CD14-positive monocyte (primary cell): Measurements from ENCODE around the gene HEY2. TPM values are rescaled to one million over a fixed set of nuclear protein-coding genes. Genes with fewer than 3 reads are reported as not detected.
A peak's percentile ranks its signal among the peaks of the same experiment; 100 is the strongest.

Experiments used
- DNase-seq, 3 donors: peaks; one replicate each; pipeline ENCODE4 v3.0.0-alpha.2; 2011 to 2022
- H2AFZ ChIP-seq: 2 replicates; pipeline ENCODE4 v1.6.0; 2012; ENCODE audit warnings: mild to moderate bottlenecking, low read depth, low read length, inconsistent platforms; ENCODE audit not compliant: insufficient read depth, poor library complexity, severe bottlenecking
- H3K27ac ChIP-seq, 2 donors: 1 replicate in 1 of 2; 2 replicates in 1 of 2; pipeline ENCODE4 v1.5.1; 2012 to 2013; ENCODE audit warnings: low read length in 2 of 2, control low read depth in 1 of 2, inconsistent platforms in 1 of 2, low read depth in 1 of 2, mild to moderate bottlenecking in 1 of 2
- H3K27me3 ChIP-seq, 2 donors: one replicate each; pipeline versions ENCODE4 v1.6.0 to v1.6.1; 2011 to 2013; ENCODE audit warnings: low read length in 2 of 2; ENCODE audit not compliant: control insufficient read depth in 2 of 2, insufficient read depth in 2 of 2
- H3K36me3 ChIP-seq, 2 donors: replicated peaks in 1 of 2; 1 replicate in 1 of 2; 2 replicates in 1 of 2; pipeline versions ENCODE4 v1.5.1 to v1.6.1; 2012 to 2013; ENCODE audit warnings: low read length in 2 of 2, control low read depth in 1 of 2, inconsistent platforms in 1 of 2, mild to moderate bottlenecking in 1 of 2; ENCODE audit not compliant: insufficient read depth in 2 of 2, control insufficient read depth in 1 of 2
- H3K4me1 ChIP-seq, 2 donors: 1 replicate in 1 of 2; 2 replicates in 1 of 2; pipeline versions ENCODE4 v1.5.1 to v1.6.1; 2012 to 2013; ENCODE audit warnings: low read length in 2 of 2, control low read depth in 1 of 2, inconsistent platforms in 1 of 2, mild to moderate bottlenecking in 1 of 2, moderate library complexity in 1 of 2; ENCODE audit not compliant: insufficient read depth in 2 of 2, control insufficient read depth in 1 of 2
- H3K4me2 ChIP-seq: replicated peaks from 2 replicates; pipeline ENCODE3; 2012; ENCODE audit warnings: low read length, moderate library complexity, mild to moderate bottlenecking; ENCODE audit not compliant: poor library complexity, severe bottlenecking; ENCODE audit errors: extremely low read depth
- H3K4me3 ChIP-seq, 3 experiments: fragments of 200-600 bp in 1 of 3; sonication (generic) in 1 of 3; replicated peaks in 1 of 3; 1 replicate in 2 of 3; 2 replicates in 1 of 3; pipeline ENCODE4 v1.5.1; 2011 to 2013; ENCODE audit warnings: low read length in 3 of 3, mild to moderate bottlenecking in 3 of 3, control low read depth in 2 of 3, low read depth in 2 of 3, inconsistent platforms in 1 of 3, moderate library complexity in 1 of 3
- H3K79me2 ChIP-seq: 2 replicates; pipeline ENCODE4 v1.6.0; 2012; ENCODE audit warnings: mild to moderate bottlenecking, control low read depth, inconsistent platforms, low read length, moderate library complexity; ENCODE audit not compliant: insufficient read depth
- H3K9ac ChIP-seq: 2 replicates; pipeline ENCODE4 v1.6.0; 2017; ENCODE audit warnings: low read length, mild to moderate bottlenecking; ENCODE audit not compliant: insufficient read depth, poor library complexity, severe bottlenecking
- H3K9me3 ChIP-seq, 2 donors: replicated peaks in 1 of 2; 1 replicate in 1 of 2; 2 replicates in 1 of 2; pipeline versions ENCODE4 v1.5.1 to v1.6.1; 2012 to 2013; ENCODE audit warnings: low read length in 2 of 2, control low read depth in 1 of 2; ENCODE audit not compliant: control insufficient read depth in 1 of 2, insufficient read depth in 1 of 2
- H4K20me1 ChIP-seq: 2 replicates; pipeline ENCODE4 v1.6.0; 2012; ENCODE audit warnings: mild to moderate bottlenecking, low read length, control low read depth, moderate library complexity; ENCODE audit not compliant: insufficient read depth
- H3K27ac Mint-ChIP-seq, 7 donors: one replicate each; pipeline ENCODE4 v1.8.0; 2020; ENCODE audit warnings: mild to moderate bottlenecking in 7 of 7, mixed read lengths in 7 of 7, moderate library complexity in 6 of 7, inconsistent platforms in 2 of 7
- H3K27me3 Mint-ChIP-seq, 3 donors: one replicate each; pipeline ENCODE4 v1.8.0; 2021 to 2022; ENCODE audit warnings: low read depth in 3 of 3, mild to moderate bottlenecking in 3 of 3, mixed read lengths in 3 of 3, moderate library complexity in 3 of 3, inconsistent platforms in 1 of 3
- H3K36me3 Mint-ChIP-seq, 2 donors: one replicate each; pipeline ENCODE4 v1.8.0; 2020; ENCODE audit warnings: mixed read lengths in 2 of 2, inconsistent platforms in 1 of 2, mild to moderate bottlenecking in 1 of 2
- H3K4me1 Mint-ChIP-seq: one replicate; pipeline ENCODE4 v1.8.0; 2020; ENCODE audit warnings: mild to moderate bottlenecking, mixed read lengths
- H3K4me3 Mint-ChIP-seq, 2 donors: one replicate each; pipeline ENCODE4 v1.8.0; 2020; ENCODE audit warnings: mild to moderate bottlenecking in 2 of 2, mixed read lengths in 2 of 2, moderate library complexity in 1 of 2
- H3K9me3 Mint-ChIP-seq, 7 donors: one replicate each; pipeline ENCODE4 v1.8.0; 2020 to 2022; ENCODE audit warnings: mixed read lengths in 7 of 7, mild to moderate bottlenecking in 6 of 7, moderate library complexity in 6 of 7, inconsistent platforms in 2 of 7
- CTCF ChIP-seq: fragments of 200-600 bp; IDR thresholded peaks from one replicate; pipeline ENCODE4 v1.8.0; 2022; ENCODE audit warnings: antibody characterized with exemption, mild to moderate bottlenecking
- WGBS: methylation state at CpG from one replicate; pipeline ENCODE4 v1.1.5; 2013; ENCODE audit warnings: missing lambda C conversion rate; ENCODE audit not compliant: insufficient coverage; 5-methylcytosine and 5-hydroxymethylcytosine counted together
- intact Hi-C, 2 donors: fragments of 100-400 bp; cut with micrococcal nuclease; formaldehyde crosslinking; loops; one replicate each; pipeline versions ENCODE4 v1.15.0 to v1.15.1; 2023
- polyA plus RNA-seq, 3 donors: library from polyadenylated mRNA; depleted of rRNA in 1 of 3; unstranded in 2 of 3; stranded (reverse) in 1 of 3; fragments of 300-500 nt in 2 of 3; fragments of >200 nt in 1 of 3; fragmentation: Illumina TruSeq in 2 of 3; gene quantifications; 1 replicate in 2 of 3; 2 replicates in 1 of 3; pipeline ENCODE4 v1.2.3, GENCODE V29; 2012 to 2021

HEY2 gene
- polyA plus RNA-seq, 3 donors, result not detected

GRCh38 chr6:125765944-125766343 is 16.5 kb downstream of the HEY2 start:
- DNase-seq, result no peak
- H3K4me1 ChIP-seq, result no peaks in the 10 kb centered on the region
- H3K36me3 ChIP-seq, result no peaks in the 10 kb centered on the region
- no peak overlapping the region for H2AFZ ChIP-seq
- Mint-ChIP-seq H3K36me3 (no peaks in the 10 kb centered on the region), H3K9me3 (peaks cover 0 to 3% (median 0%) of the 10 kb centered on the region in 7 donors), H3K4me3 (peak overlapping the region in 1 of 2 donors; percentile 26), H3K4me1 (peaks cover 4% of the 10 kb centered on the region), H3K27ac (no peak overlapping the region), H3K27me3 (peaks cover 24 to 48% (median 27%) of the 10 kb centered on the region in 3 donors)
- peaks cover 31 to 36% of the 10 kb centered on the region in 2 donors for H3K27me3 ChIP-seq
- H3K9ac ChIP-seq, result no peak overlapping the region
- H3K4me3 ChIP-seq, result no peak overlapping the region
- TF ChIP-seq CTCF, result no peak
- intact Hi-C loops, result loop anchor here in 1 of 2 donors (5.0 kb wide), 1 partner anchor 454 kb away; no protein-coding TSS in a partner anchor
- no peak overlapping the region for H3K27ac ChIP-seq
- no peaks in the 10 kb centered on the region for H3K9me3 ChIP-seq
- WGBS, result 88% methylated on average over 1 of the region's 1 CpG
- no peak overlapping the region for H3K4me2 ChIP-seq
- H3K79me2 ChIP-seq, result no peaks in the 10 kb centered on the region
- H4K20me1 ChIP-seq, result no peaks in the 10 kb centered on the region

GRCh38 chr6:125766641-125767040 is 17.2 kb downstream of the HEY2 start:
- Histone ChIP-seq H4K20me1 (no peaks in the 10 kb centered on the region), H3K9ac (no peak overlapping the region), H2AFZ (no peak overlapping the region), H3K36me3 (no peaks in the 10 kb centered on the region), H3K79me2 (no peaks in the 10 kb centered on the region), H3K4me1 (no peaks in the 10 kb centered on the region), H3K4me3 (no peak overlapping the region), H3K4me2 (no peak overlapping the region), H3K27me3 (peaks cover 29 to 31% of the 10 kb centered on the region in 2 donors), H3K27ac (no peak overlapping the region), H3K9me3 (no peaks in the 10 kb centered on the region)
- intact Hi-C loops, result loop anchor here in 1 of 2 donors (5.0 kb wide), 1 partner anchor 454 kb away; no protein-coding TSS in a partner anchor
- H3K36me3 Mint-ChIP-seq, result no peaks in the 10 kb centered on the region
- H3K9me3 Mint-ChIP-seq, result peaks cover 0 to 3% (median 0%) of the 10 kb centered on the region in 7 donors
- peak overlapping the region in 1 of 2 donors; percentile 26 for H3K4me3 Mint-ChIP-seq
- DNase-seq, result no peak
- peaks cover 22 to 47% (median 24%) of the 10 kb centered on the region in 3 donors for H3K27me3 Mint-ChIP-seq
- no peak for TF ChIP-seq CTCF
- no peak overlapping the region for H3K27ac Mint-ChIP-seq
- H3K4me1 Mint-ChIP-seq, result peaks cover 4% of the 10 kb centered on the region
- WGBS, result 69% methylated on average over 2 of the region's 4 CpGs
